ENCODE measurements around the gene DAD1.

- TF ChIP-seq CTCF (IDR thresholded peaks at IDR 0.05) (no peak), POLR2A (IDR thresholded peaks at IDR 0.05) (no peak)
Measured at GRCh38 chr14:22545842-22546721, 42.9 kb downstream of the DAD1 start.
